B cell (primary cell): ENCODE measurements around the gene ACVR1. TPM values are rescaled to one million over a fixed set of nuclear protein-coding genes. Genes with fewer than 3 reads are reported as not detected.

Source experiments
- ATAC-seq: fragments of 200-7000 bp; cut with Tn5 transposase; one replicate; pipeline ENCODE4 v1.10.0; 2021; ENCODE audit warnings: low read depth, mild to moderate bottlenecking, moderate number of reproducible peaks, moderate library complexity
- CTCF ChIA-PET: fragments of 350-600 bp; sonication (Branson Sonifier 250); formaldehyde crosslinking; loops from one replicate; lab custom pipeline; 2021; ENCODE audit warnings: antibody characterized with exemption, inconsistent platforms; lab: Charles Lee
- POLR2A ChIA-PET: fragments of 350-600 bp; sonication (Branson Sonifier 250); formaldehyde crosslinking; loops from one replicate; lab custom pipeline; 2021; ENCODE audit warnings: antibody characterized with exemption; lab: Charles Lee
- DNase-seq: peaks from one replicate; pipeline ENCODE4 v3.0.0; 2013
- H2AFZ ChIP-seq: 2 replicates; pipeline ENCODE4 v1.6.1; 2012; ENCODE audit warnings: mild to moderate bottlenecking, low read depth, low read length; ENCODE audit not compliant: insufficient read depth, poor library complexity, severe bottlenecking
- H3K27ac ChIP-seq, 2 donors: 1 replicate in 1 of 2; 2 replicates in 1 of 2; pipeline ENCODE4 v1.5.1; 2012 to 2013; ENCODE audit warnings: low read length in 2 of 2, mild to moderate bottlenecking in 2 of 2, moderate library complexity in 1 of 2
- H3K27me3 ChIP-seq, 4 experiments: fragments of 200-600 bp in 1 of 4; sonication (generic) in 1 of 4; replicated peaks in 1 of 4; 1 replicate in 2 of 4; 2 replicates in 2 of 4; pipeline versions ENCODE4 v1.6.1 to v1.7.0; 2013 to 2016; ENCODE audit warnings: low read length in 3 of 4, mild to moderate bottlenecking in 2 of 4, mixed read lengths in 1 of 4, moderate library complexity in 1 of 4; ENCODE audit not compliant: insufficient read depth in 4 of 4, control insufficient read depth in 3 of 4; ENCODE audit errors: control extremely low read depth in 1 of 4
- H3K36me3 ChIP-seq, 2 experiments: replicated peaks in 1 of 2; 1 replicate in 1 of 2; 2 replicates in 1 of 2; pipeline versions ENCODE4 v1.6.1 to v1.7.1; 2013; ENCODE audit warnings: low read length in 1 of 2; ENCODE audit not compliant: insufficient read depth in 2 of 2, control insufficient read depth in 1 of 2; ENCODE audit errors: control extremely low read depth in 1 of 2, extremely low read depth in 1 of 2
- H3K4me1 ChIP-seq, 2 donors: fragments of 200-600 bp in 1 of 2; sonication (generic) in 1 of 2; 1 replicate in 1 of 2; 2 replicates in 1 of 2; pipeline versions ENCODE4 v1.5.1 to v1.6.1; 2013 to 2017; ENCODE audit warnings: low read length in 2 of 2; ENCODE audit not compliant: control insufficient read depth in 2 of 2, insufficient read depth in 2 of 2
- H3K4me2 ChIP-seq: replicated peaks from 2 replicates; pipeline ENCODE3; 2012; ENCODE audit warnings: mild to moderate bottlenecking, low read depth, low read length; ENCODE audit not compliant: poor library complexity, severe bottlenecking
- H3K4me3 ChIP-seq, 5 experiments: fragments of 200-600 bp in 1 of 5; sonication (generic) in 1 of 5; 1 replicate in 3 of 5; 2 replicates in 2 of 5; pipeline versions ENCODE4 v1.5.1 to v1.7.0; 2011 to 2016; ENCODE audit warnings: low read length in 4 of 5, mild to moderate bottlenecking in 4 of 5, low read depth in 2 of 5, control low read depth in 1 of 5, moderate library complexity in 1 of 5; ENCODE audit not compliant: insufficient read depth in 1 of 5; ENCODE audit errors: control extremely low read depth in 1 of 5, extremely low read depth in 1 of 5
- H3K79me2 ChIP-seq: fragments of 200-600 bp; sonication (generic); one replicate; pipeline ENCODE4 v1.6.0; 2016; ENCODE audit warnings: low read length; ENCODE audit not compliant: control insufficient read depth, insufficient read depth
- H3K9ac ChIP-seq: fragments of 200-600 bp; sonication (generic); 2 replicates; pipeline ENCODE4 v1.6.1; 2017; ENCODE audit warnings: mild to moderate bottlenecking, low read length, moderate library complexity
- H3K9me3 ChIP-seq, 3 donors: one replicate each; pipeline versions ENCODE4 v1.6.1 to v1.7.1; 2013; ENCODE audit warnings: low read length in 2 of 3; ENCODE audit not compliant: control insufficient read depth in 2 of 3, insufficient read depth in 1 of 3; ENCODE audit errors: control extremely low read depth in 1 of 3
- H4K20me1 ChIP-seq: 2 replicates; pipeline ENCODE4 v1.6.0; 2012; ENCODE audit warnings: mild to moderate bottlenecking, low read length; ENCODE audit not compliant: insufficient read depth, control insufficient read depth, poor library complexity, severe bottlenecking
- H3K27ac Mint-ChIP-seq: one replicate; pipeline ENCODE4 v1.8.0; 2021; ENCODE audit warnings: mixed read lengths
- H3K27me3 Mint-ChIP-seq: one replicate; pipeline ENCODE4 v1.8.0; 2021; ENCODE audit warnings: mixed read lengths
- H3K4me1 Mint-ChIP-seq: one replicate; pipeline ENCODE4 v1.8.0; 2021; ENCODE audit warnings: mixed read lengths
- H3K4me3 Mint-ChIP-seq: one replicate; pipeline ENCODE4 v1.8.0; 2021; ENCODE audit warnings: mixed read lengths
- H3K9me3 Mint-ChIP-seq: one replicate; pipeline ENCODE4 v1.8.0; 2022; ENCODE audit warnings: mixed read lengths; ENCODE audit not compliant: insufficient read depth
- CTCF ChIP-seq: fragments of 200-600 bp; IDR thresholded peaks from one replicate; pipeline ENCODE4 v1.8.0; 2022; ENCODE audit warnings: antibody characterized with exemption, mild to moderate bottlenecking
- EZH2 ChIP-seq: IDR thresholded peaks from 2 replicates; pipeline ENCODE4 v1.6.1; 2012; ENCODE audit warnings: borderline replicate concordance, low read depth, mild to moderate bottlenecking, moderate library complexity, low read length; ENCODE audit not compliant: insufficient read depth, poor library complexity, severe bottlenecking
- WGBS: methylation state at CpG from one replicate; pipeline ENCODE4 v1.1.5; 2013; ENCODE audit warnings: missing lambda C conversion rate; ENCODE audit not compliant: insufficient coverage; 5-methylcytosine and 5-hydroxymethylcytosine counted together
- intact Hi-C: fragments of 100-400 bp; cut with micrococcal nuclease; formaldehyde crosslinking; loops from one replicate; pipeline ENCODE4 v1.10.0; 2022
- polyA plus RNA-seq: library from polyadenylated mRNA; depleted of rRNA; stranded (reverse); fragments of >200 nt; gene quantifications from 2 replicates; pipeline ENCODE4 v1.2.3, GENCODE V29; 2012
- total RNA-seq, 2 donors: library from RNA; stranded (reverse); fragments of 120-200 nt in 1 of 2; gene quantifications; 1 replicate in 1 of 2; 2 replicates in 1 of 2; pipeline versions ENCODE4 v1.2.3 to v1.2.4, GENCODE V29; 2013 to 2022

The ACVR1 gene
- total and polyA plus RNA-seq, 2 donors (not counting 1 experiment from before 2014, with no cell fraction given) = 3.7 to 11.7 TPM

GRCh38 chr2:157866666-157867642, 9.2 kb downstream of the ACVR1 start:
- Mint-ChIP-seq H3K9me3 (no peaks in the 10 kb centered on the region), H3K4me1 (no peaks in the 10 kb centered on the region), H3K27me3 (no peaks in the 10 kb centered on the region), H3K27ac (no peak overlapping the region), H3K4me3 (no peak overlapping the region)
- intact Hi-C loops = no loop called here
- no peaks in the 10 kb centered on the region for H3K9me3 ChIP-seq
- CTCF ChIA-PET = interaction anchor here (1.4 kb wide), 1 partner anchor 10 kb away, joined by 4 read pairs; no protein-coding TSS in a partner anchor
- H3K79me2 ChIP-seq = peaks cover 5% of the 10 kb centered on the region
- H3K4me1 ChIP-seq = no peaks in the 10 kb centered on the region
- H3K27me3 ChIP-seq = no peaks in the 10 kb centered on the region
- H3K36me3 ChIP-seq = no peaks in the 10 kb centered on the region
- H3K9ac ChIP-seq = no peak overlapping the region
- no peak for ATAC-seq
- DNase-seq = no peak
- POLR2A ChIA-PET = no interaction called here
- no peak overlapping the region for H2AFZ ChIP-seq
- TF ChIP-seq CTCF (no peak), EZH2 (no peak)
- H3K27ac ChIP-seq = no peak overlapping the region
- H3K4me3 ChIP-seq = no peak overlapping the region
- no peaks in the 10 kb centered on the region for H4K20me1 ChIP-seq
- no peak overlapping the region for H3K4me2 ChIP-seq
- 93% methylated on average over 3 of the region's 4 CpGs for WGBS

GRCh38 chr2:157866202-157866601, 9.9 kb downstream of the ACVR1 start:
- H3K4me3 ChIP-seq = no peak overlapping the region
- H3K4me1 ChIP-seq = no peaks in the 10 kb centered on the region
- H3K79me2 ChIP-seq = peaks cover 5% of the 10 kb centered on the region
- H3K27ac ChIP-seq = no peak overlapping the region
- DNase-seq = no peak
- ChIA-PET CTCF (interaction anchor here (1.4 kb wide), 1 partner anchor 11 kb away, joined by 4 read pairs; no protein-coding TSS in a partner anchor), POLR2A (no interaction called here)
- no peaks in the 10 kb centered on the region for H3K27me3 ChIP-seq
- H3K36me3 ChIP-seq = no peaks in the 10 kb centered on the region
- WGBS = 85% methylated on average over 2 of the region's 3 CpGs
- H3K4me3 Mint-ChIP-seq = no peak overlapping the region
- H3K4me1 Mint-ChIP-seq = no peaks in the 10 kb centered on the region
- H3K9me3 Mint-ChIP-seq = no peaks in the 10 kb centered on the region
- no peaks in the 10 kb centered on the region for H3K9me3 ChIP-seq
- no peak overlapping the region for H3K9ac ChIP-seq
- TF ChIP-seq EZH2 (no peak), CTCF (no peak)
- intact Hi-C loops = no loop called here
- no peak for ATAC-seq
- no peak overlapping the region for H3K27ac Mint-ChIP-seq
- H3K27me3 Mint-ChIP-seq = no peaks in the 10 kb centered on the region
- H4K20me1 ChIP-seq = no peaks in the 10 kb centered on the region
- H2AFZ ChIP-seq = no peak overlapping the region
- H3K4me2 ChIP-seq = no peak overlapping the region
